SU-DHL-6 (cell line): ENCODE measurements around the gene PLXDC2.

Experiments used
- H2AFZ ChIP-seq: fragments of 200-600 bp; sonication (generic); 2 replicates; pipeline ENCODE4 v1.6.1; 2014; ENCODE audit warnings: low read depth, mild to moderate bottlenecking, moderate library complexity, mixed read lengths, antibody characterized with exemption, low read length; ENCODE audit not compliant: severe bottlenecking
- H3F3A ChIP-seq: fragments of 200-600 bp; shearing (Covaris generic); 2 replicates; pipeline ENCODE4 v1.6.0; 2016; ENCODE audit warnings: antibody characterized with exemption, mild to moderate bottlenecking; ENCODE audit not compliant: insufficient read depth
- H3K27ac ChIP-seq: fragments of 200-600 bp; sonication (generic); 2 replicates; pipeline ENCODE4 v1.5.1; 2016; ENCODE audit warnings: low read depth, mild to moderate bottlenecking, low read length, moderate library complexity, mixed read lengths
- H3K27me3 ChIP-seq: fragments of 200-600 bp; sonication (generic), shearing (Covaris generic); 2 replicates; pipeline ENCODE4 v1.6.0; 2014; ENCODE audit warnings: mild to moderate bottlenecking, low read length
- H3K36me3 ChIP-seq: fragments of 200-600 bp; sonication (generic); 2 replicates; pipeline ENCODE4 v1.6.1; 2014; ENCODE audit warnings: mild to moderate bottlenecking, low read length, mixed read lengths
- H3K4me2 ChIP-seq: fragments of 300-600, 200-600 bp; shearing (Covaris generic), sonication (generic); 2 replicates; pipeline ENCODE4 v1.6.0; 2014; ENCODE audit warnings: low read length, low read depth, mild to moderate bottlenecking; ENCODE audit not compliant: poor library complexity, severe bottlenecking
- H3K4me3 ChIP-seq: fragments of 200-600 bp; sonication (generic); 2 replicates; pipeline ENCODE4 v1.5.1; 2014; ENCODE audit warnings: antibody characterized with exemption, low read length, mild to moderate bottlenecking, mixed read lengths; ENCODE audit not compliant: insufficient read depth, poor library complexity, severe bottlenecking
- H3K79me2 ChIP-seq: fragments of 200-600 bp; sonication (generic); 2 replicates; pipeline ENCODE4 v1.6.1; 2014; ENCODE audit warnings: mild to moderate bottlenecking, low read length, moderate library complexity; ENCODE audit not compliant: insufficient read depth
- H3K9ac ChIP-seq: fragments of 200-600 bp; sonication (generic); 2 replicates; pipeline ENCODE4 v1.7.0; 2014; ENCODE audit warnings: mild to moderate bottlenecking, low read length
- H3K9me2 ChIP-seq: fragments of 200-600 bp; sonication (generic); replicated peaks from 2 replicates; pipeline ENCODE4 v1.6.1; 2014; ENCODE audit warnings: low read length; ENCODE audit not compliant: insufficient read depth
- H3K9me3 ChIP-seq: fragments of 200-600 bp; sonication (generic); 2 replicates; pipeline ENCODE4 v1.6.1; 2014; ENCODE audit warnings: low read length, mixed read lengths; ENCODE audit not compliant: insufficient read depth
- H4K20me1 ChIP-seq: fragments of 200-600 bp; sonication (generic); 2 replicates; pipeline ENCODE4 v1.6.1; 2014; ENCODE audit warnings: low read depth, mild to moderate bottlenecking, antibody characterized with exemption, low read length, moderate library complexity, mixed read lengths
- EZH2phosphoT487 ChIP-seq: fragments of 200-600 bp; sonication (generic), shearing (Covaris generic); conservative IDR thresholded peaks from 2 replicates; pipeline ENCODE4 v1.6.1; 2018; ENCODE audit warnings: mild to moderate bottlenecking, antibody characterized with exemption, low read length, moderate library complexity, mixed read lengths
- TF ChIP-seq, protein P1 (sequence below): fragments of 200-600 bp; sonication (generic); IDR thresholded peaks from one replicate; pipeline ENCODE4 v1.5.1; 2017; ENCODE audit warnings: antibody characterized with exemption, mild to moderate bottlenecking, low read length, moderate library complexity; ENCODE audit not compliant: insufficient read depth, poor library complexity, severe bottlenecking

The PLXDC2 gene

DNA sequence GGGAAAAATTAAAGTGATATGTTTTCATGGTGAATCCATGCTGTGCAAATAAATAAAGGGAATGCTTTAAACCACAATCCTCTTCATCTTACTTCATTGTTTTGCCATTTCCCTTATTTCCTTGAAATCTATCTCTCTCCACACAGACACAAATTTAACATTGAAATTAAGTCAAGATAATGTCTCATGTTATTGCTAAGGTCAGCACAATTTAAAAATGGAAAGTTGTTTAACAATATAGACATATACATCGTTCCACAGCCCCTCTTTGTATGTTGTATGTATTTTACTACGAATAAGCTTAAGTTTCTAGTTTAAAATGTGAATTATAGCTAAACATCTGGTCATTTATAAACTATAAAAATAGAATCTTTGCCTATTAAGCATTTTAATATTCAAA lies 256.9 kb downstream of the PLXDC2 start:
- Histone ChIP-seq H2AFZ (no peak overlapping the region), H3K27me3 (no peaks in the 10 kb centered on the region), H3K36me3 (no peaks in the 10 kb centered on the region), H3K9me2 (no peaks in the 10 kb centered on the region), H3K79me2 (no peaks in the 10 kb centered on the region), H3K9me3 (no peaks in the 10 kb centered on the region), H3K9ac (no peak overlapping the region), H3K27ac (no peak overlapping the region), H3K4me2 (no peak overlapping the region), H3K4me3 (no peak overlapping the region), H3F3A (no peaks in the 10 kb centered on the region), H4K20me1 (no peaks in the 10 kb centered on the region)
- TF ChIP-seq EZH2phosphoT487 = no peak
- TF ChIP-seq, protein P1, sequence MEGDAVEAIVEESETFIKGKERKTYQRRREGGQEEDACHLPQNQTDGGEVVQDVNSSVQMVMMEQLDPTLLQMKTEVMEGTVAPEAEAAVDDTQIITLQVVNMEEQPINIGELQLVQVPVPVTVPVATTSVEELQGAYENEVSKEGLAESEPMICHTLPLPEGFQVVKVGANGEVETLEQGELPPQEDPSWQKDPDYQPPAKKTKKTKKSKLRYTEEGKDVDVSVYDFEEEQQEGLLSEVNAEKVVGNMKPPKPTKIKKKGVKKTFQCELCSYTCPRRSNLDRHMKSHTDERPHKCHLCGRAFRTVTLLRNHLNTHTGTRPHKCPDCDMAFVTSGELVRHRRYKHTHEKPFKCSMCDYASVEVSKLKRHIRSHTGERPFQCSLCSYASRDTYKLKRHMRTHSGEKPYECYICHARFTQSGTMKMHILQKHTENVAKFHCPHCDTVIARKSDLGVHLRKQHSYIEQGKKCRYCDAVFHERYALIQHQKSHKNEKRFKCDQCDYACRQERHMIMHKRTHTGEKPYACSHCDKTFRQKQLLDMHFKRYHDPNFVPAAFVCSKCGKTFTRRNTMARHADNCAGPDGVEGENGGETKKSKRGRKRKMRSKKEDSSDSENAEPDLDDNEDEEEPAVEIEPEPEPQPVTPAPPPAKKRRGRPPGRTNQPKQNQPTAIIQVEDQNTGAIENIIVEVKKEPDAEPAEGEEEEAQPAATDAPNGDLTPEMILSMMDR = no peak

DNA sequence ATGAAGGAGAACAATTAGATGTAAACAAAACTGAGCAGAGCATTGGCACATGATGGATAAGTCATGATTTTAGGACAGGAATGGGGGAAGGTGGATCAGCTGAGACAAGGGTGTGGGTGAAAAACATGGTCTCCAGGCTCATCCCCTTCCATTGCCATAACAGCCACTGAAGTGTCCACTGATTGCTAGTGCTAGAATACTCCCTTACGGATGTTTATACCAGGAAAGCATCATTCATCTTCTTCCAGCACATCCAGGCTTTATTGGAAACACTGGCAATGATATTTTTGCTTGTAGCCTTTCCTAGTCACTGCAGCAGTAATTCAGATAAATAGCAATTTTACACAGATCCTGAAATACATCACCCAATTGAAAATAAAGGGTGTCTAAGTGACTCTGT lies 259.5 kb downstream of the PLXDC2 start:
- Histone ChIP-seq H3K4me3 (no peak overlapping the region), H3K27me3 (no peaks in the 10 kb centered on the region), H3F3A (no peaks in the 10 kb centered on the region), H2AFZ (no peak overlapping the region), H3K79me2 (no peaks in the 10 kb centered on the region), H3K9ac (no peak overlapping the region), H3K27ac (no peak overlapping the region), H3K9me2 (no peaks in the 10 kb centered on the region), H4K20me1 (no peaks in the 10 kb centered on the region), H3K9me3 (no peaks in the 10 kb centered on the region), H3K4me2 (no peak overlapping the region), H3K36me3 (no peaks in the 10 kb centered on the region)
- TF ChIP-seq, protein P1 = no peak
- TF ChIP-seq EZH2phosphoT487 = no peak

DNA sequence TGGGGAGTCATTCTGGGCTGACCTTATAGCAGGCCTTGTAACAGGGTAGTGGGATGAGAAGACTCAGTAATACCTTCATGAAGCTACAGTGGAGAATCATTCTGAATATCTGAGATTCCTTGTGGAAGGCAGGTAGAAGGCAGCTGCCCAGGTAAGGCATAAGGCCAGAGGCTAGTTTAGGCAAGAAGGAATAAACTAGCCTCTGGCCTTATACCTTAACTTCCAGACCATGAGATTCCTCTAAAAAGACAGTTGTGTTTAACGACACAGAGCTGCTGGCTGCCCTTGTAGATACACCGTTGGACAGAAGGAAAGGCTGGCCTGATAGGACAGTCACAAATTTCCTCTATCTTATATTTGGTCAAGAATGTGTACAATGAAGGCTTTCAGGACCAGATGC lies 268.2 kb downstream of the PLXDC2 start:
- no peak for TF ChIP-seq EZH2phosphoT487
- TF ChIP-seq, protein P1 = no peak
- H2AFZ ChIP-seq = no peak overlapping the region
- H3F3A ChIP-seq = no peaks in the 10 kb centered on the region
- H4K20me1 ChIP-seq = no peaks in the 10 kb centered on the region
- H3K27ac ChIP-seq = no peak overlapping the region
- no peaks in the 10 kb centered on the region for H3K27me3 ChIP-seq
- H3K9me2 ChIP-seq = no peaks in the 10 kb centered on the region
- no peak overlapping the region for H3K4me3 ChIP-seq
- H3K9me3 ChIP-seq = no peaks in the 10 kb centered on the region
- no peak overlapping the region for H3K4me2 ChIP-seq
- H3K79me2 ChIP-seq = no peaks in the 10 kb centered on the region
- H3K9ac ChIP-seq = no peak overlapping the region
- no peaks in the 10 kb centered on the region for H3K36me3 ChIP-seq
